Muscle of arm (tissue), 12 donors: ENCODE data around the gene BCL6B. TPM values are rescaled to one million over a fixed set of nuclear protein-coding genes. Genes with fewer than 3 reads are reported as not detected.

Experiments used
- DNase-seq: peaks from one replicate; pipeline ENCODE4 v3.0.0-alpha.2; 2013
- polyA plus RNA-seq, 12 donors: library from polyadenylated mRNA; unstranded; fragments of 120-200 nt; gene quantifications; one replicate each; pipeline ENCODE4 v1.2.1, GENCODE V29; 2013; ENCODE audit not compliant: insufficient read length in 12 of 12

The BCL6B gene
- polyA plus RNA-seq, 12 donors, result 16.2 to 24.7 (median 18.8) TPM; not detected in 1

GRCh38 chr17:7005716-7006115 is 17.1 kb upstream of the BCL6B start:
- DNase-seq, result no peak

DNA sequence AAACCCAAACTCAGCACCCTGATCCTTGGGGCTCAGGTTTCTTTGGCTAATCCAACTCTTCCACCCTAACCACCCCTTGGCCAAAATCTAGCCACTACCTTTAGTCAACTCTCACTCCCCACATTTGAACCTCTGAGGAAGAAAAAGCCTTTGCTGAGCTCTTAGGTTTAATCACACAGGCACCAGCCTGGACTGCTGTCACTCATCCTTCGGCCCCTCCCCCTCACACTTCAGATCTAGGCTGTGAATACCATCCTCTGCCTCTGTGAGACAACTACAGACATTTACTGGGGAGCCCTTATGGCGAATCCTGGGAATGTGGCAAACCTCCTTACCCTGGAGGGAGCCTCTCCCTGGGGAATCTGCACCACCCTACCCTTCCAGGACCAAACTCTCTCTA is 15.7 kb upstream of the BCL6B start:
- no peak for DNase-seq

DNA sequence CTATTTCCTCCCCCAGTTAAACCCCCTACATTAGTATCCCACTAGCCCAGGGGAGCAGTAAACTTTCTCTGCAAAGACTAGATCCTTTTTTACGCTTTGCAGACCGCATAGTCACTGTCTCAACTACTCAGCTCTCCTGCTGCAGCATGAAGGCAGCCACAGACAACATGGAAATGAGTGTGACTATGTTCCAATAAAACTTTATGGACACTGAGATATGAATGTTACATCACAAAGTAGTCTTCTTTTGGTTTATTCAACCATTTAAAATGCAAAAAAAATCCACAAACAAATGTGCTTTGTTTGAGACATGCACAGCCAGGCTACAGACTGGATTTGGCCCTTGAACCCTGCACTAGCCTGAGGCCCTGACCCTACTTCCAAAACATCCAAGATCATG is 12.3 kb upstream of the BCL6B start:
- DNase-seq, result no peak

- no peak for DNase-seq
Observed at GRCh38 chr17:7011415-7011814, 11.4 kb upstream of the BCL6B start.

GRCh38 chr17:7011942-7012254 is 11.0 kb upstream of the BCL6B start:
- no peak for DNase-seq

DNA sequence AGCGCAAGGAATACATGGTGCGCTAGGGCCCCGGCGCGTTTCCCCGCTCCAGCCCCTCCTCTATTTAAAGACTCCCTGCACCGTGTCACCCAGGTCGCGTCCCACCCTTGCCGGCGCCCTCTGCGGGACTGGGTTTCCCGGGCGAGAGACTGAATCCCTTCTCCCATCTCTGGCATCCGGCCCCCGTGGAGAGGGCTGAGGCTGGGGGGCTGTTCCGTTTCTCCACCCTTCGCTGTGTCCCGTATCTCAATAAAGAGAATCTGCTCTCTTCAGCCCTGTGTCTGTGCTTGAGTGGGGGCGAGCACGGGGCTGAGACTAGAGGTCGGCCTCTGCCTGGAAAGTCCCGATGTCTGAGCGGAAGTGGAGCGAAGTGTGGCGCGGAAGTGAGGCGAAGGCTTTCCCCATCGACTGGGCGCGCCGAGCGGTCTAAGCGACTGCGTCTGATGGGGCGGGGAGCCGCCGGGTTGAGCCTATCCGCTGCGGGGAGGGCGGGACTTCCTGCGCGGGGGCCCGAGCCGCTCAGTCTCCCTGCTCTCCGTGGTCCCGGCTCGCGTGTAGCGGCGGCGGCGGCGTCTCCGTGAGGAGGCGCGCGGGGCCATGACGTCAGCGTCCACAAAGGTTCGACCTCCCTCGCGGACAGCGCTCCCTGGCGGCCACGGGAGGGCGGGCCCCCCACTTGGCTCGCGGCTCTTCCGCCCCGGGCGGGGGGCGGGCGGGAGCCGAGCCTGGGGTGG is 8.4 kb upstream of the BCL6B start:
- peak; percentile 95 for DNase-seq

DNA sequence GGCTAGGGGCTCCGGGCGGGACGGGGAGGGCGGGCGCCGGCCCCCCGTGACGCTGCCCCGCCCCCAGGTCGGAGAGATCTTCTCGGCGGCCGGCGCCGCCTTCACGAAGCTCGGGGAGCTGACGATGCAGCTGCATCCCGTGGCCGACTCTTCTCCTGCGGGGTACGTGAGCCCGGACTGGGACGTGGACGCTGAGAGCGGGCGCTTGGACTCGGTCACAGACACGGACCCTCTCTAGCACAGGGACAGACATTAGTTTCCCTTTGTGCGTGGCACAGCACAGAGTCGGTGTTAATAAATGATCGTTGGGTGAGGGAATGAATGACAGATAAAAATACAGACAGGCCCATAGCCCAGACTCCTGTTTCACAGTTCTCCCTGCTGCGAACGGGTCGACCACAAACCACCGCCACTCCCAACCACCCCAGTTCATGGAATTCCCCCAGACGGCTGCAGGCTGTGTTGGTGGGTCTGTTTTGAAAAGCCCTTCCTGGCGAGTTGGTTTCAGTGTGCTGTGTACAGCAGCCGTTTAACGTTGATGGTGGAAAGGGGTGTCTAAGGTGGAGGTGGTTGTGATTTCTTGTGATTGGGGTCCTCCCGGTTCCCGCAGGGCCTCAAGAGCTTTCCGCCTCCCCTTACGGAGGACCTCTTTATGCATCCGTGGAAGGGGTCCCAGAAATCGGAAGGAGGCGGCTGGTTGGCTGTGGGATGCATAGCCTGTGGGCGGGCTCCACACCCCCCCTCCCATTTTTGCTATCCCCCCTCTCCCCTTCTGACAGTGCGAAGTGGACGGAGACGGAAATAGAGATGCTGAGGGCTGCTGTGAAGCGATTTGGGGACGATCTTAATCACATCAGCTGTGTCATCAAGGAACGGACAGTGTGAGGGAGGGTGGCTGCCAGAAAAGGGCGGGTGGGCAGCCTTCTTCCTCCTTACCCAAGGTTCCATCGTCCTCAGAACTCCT is 7.6 kb upstream of the BCL6B start:
- DNase-seq, result no peak

- no peak for DNase-seq
Observed at GRCh38 chr17:7016418-7016817, 6.4 kb upstream of the BCL6B start.

DNA sequence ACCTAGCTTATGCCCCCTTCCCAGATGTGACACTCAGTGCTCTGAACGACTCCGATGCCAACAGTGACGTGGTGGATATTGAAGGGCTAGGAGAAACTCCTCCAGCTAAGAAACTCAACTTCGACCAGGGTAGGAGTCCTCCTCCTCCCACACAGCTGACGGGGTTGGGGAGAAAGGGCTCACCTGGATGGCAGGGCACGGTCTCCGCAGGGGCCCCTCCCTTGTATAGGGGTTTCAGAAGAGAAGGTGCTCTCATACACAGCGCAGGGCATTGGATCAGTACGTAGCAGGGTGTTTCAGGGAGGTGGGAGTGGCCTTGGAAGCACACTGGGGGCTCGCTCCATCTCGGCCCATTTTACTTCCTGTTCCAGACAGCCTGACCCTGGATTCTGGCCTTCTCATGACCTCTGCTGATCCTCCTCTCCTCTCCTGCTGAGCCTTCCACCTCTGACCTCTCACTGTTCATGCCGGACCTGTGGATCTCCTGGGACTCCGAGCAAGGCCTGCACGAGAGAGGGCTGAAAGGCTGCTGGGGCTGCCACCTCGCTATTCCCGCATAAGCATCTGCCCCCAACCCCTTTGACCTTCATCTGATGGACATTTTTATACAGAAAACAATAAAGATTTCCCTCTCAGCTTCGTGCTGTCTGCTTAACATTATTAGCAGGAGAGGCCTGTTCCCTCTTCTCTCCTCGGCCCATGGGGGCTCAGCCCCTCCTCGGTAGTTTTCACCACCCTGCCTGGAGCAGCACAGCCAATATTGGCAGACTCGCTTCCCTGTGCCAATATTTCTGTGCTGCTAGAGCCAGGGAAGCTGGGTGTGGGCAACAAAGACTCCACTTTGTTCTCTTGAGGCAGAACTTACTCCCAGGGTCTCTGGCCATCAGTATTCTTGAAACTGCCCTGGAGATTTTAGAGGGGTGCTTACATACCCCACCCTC is 5.7 kb upstream of the BCL6B start:
- DNase-seq, result no peak

GRCh38 chr17:7017827-7018200 is 5.0 kb upstream of the BCL6B start:
- DNase-seq, result no peak

DNA sequence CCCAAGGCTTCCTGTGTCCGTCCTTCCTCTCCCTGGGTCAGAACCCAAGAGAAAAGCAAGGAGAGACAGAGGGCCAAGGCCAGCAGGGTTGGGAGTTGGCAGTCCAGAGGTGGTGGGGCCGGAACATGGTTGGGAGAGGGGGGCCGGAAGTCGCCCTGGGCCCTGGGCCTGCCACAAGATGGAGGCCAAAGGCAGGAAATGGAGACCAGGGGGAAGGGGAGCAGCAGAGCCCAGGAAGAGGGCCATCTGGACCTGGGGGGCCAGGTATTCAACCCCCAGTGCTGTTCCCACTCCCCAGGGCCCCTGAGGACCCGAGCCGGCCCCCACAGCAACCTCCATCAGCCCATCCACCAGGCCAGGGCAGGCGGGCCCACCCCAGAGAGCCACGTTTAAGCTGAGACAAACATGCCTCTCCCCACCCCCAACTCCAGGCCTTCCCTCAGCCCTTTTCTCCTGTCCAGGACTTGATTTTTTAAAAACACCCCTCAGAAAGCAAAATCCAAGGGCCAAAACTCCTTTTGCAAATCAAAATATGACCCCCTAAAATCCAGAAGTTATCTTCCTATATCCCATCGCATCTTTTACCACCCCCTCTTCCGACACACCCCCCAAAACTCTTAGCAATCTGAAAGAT is 4.4 kb upstream of the BCL6B start:
- DNase-seq, result no peak

DNA sequence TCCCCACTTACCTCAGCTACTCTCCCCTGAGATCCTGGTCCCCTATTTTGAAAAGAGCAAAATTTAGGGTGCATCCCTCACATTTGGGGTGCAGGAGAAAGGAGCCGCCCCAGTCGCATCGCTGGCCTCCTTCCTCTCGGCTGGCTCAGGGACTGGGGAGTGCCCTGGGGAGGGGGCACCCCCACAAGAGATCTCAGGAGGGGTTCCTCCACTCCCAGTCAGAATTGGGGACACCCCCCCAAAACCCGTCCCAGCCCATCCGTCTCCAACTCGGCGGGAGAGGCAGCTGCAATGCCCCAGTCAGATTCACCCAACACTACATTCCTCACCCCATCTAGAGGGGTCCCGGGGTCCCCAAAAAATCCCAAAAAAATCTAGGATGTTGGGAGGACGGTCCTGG is 3.5 kb upstream of the BCL6B start:
- DNase-seq, result no peak

GRCh38 chr17:7019839-7020519 is 2.9 kb upstream of the BCL6B start:
- DNase-seq, result peak; percentile 79

- DNase-seq, result no peak
Observed at GRCh38 chr17:7020894-7021664, 1.8 kb upstream of the BCL6B start.

GRCh38 chr17:7021993-7022778 is 664 bp upstream of the BCL6B start:
- peak; percentile 75 for DNase-seq

GRCh38 chr17:7023576-7024401 is 939 bp downstream of the BCL6B start:
- peak; percentile 72 for DNase-seq

DNA sequence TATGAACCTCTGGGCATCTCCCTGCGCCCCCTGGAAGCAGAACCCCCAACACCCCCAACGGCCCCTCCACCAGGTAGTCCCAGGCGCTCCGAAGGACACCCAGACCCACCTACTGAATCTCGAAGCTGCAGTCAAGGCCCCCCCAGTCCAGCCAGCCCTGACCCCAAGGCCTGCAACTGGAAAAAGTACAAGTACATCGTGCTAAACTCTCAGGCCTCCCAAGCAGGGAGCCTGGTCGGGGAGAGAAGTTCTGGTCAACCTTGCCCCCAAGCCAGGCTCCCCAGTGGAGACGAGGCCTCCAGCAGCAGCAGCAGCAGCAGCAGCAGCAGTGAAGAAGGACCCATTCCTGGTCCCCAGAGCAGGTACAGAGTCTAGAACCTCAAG is 1.5 kb downstream of the BCL6B start:
- DNase-seq, result no peak

GRCh38 chr17:7025245-7025644 is 2.4 kb downstream of the BCL6B start:
- DNase-seq, result no peak
